Chondrocyte (in vitro differentiated cells): Measurements from ENCODE around the gene FEZF2. TPM values are rescaled to one million over a fixed set of nuclear protein-coding genes. Genes with fewer than 3 reads are reported as not detected.

Source experiments
- DNase-seq: peaks from one replicate; pipeline ENCODE4 v3.0.0; 2021; ENCODE audit warnings: mixed read lengths, low spot score
- H3K27ac Mint-ChIP-seq: one replicate; pipeline ENCODE4 v1.8.0; 2021; ENCODE audit warnings: mild to moderate bottlenecking, moderate library complexity, mixed read lengths; ENCODE audit not compliant: unreplicated experiment
- H3K27me3 Mint-ChIP-seq: 2 replicates; pipeline ENCODE4 v1.8.0; 2021; ENCODE audit warnings: low read depth, mixed read lengths
- H3K36me3 Mint-ChIP-seq: 2 replicates; pipeline ENCODE4 v1.8.0; 2021; ENCODE audit warnings: low read depth, mixed read lengths
- H3K4me1 Mint-ChIP-seq: 2 replicates; pipeline ENCODE4 v1.8.0; 2021; ENCODE audit warnings: low read depth, mild to moderate bottlenecking, mixed read lengths
- H3K4me3 Mint-ChIP-seq: one replicate; pipeline ENCODE4 v1.8.0; 2021; ENCODE audit warnings: mild to moderate bottlenecking, moderate library complexity, mixed read lengths; ENCODE audit not compliant: unreplicated experiment
- H3K9me3 Mint-ChIP-seq: 2 replicates; pipeline ENCODE4 v1.8.0; 2021; ENCODE audit warnings: low read depth, mixed read lengths
- CTCF ChIP-seq: fragments of 200-600 bp; sonication (generic); IDR thresholded peaks from 2 replicates; pipeline ENCODE4 v1.5.0; 2021; ENCODE audit warnings: antibody characterized with exemption, mild to moderate bottlenecking, moderate library complexity
- total RNA-seq: library from RNA; stranded (reverse); gene quantifications from 3 replicates; pipeline ENCODE4 v1.2.1, GENCODE V29; 2021

FEZF2 gene
- total RNA-seq, 1 donor from 2014 or later: not detected

- no peak overlapping the region for H3K27ac Mint-ChIP-seq
- H3K9me3 Mint-ChIP-seq: no peaks in the 10 kb centered on the region
- no peak for DNase-seq
- no peaks in the 10 kb centered on the region for H3K4me1 Mint-ChIP-seq
- peaks cover 62% of the 10 kb centered on the region for H3K27me3 Mint-ChIP-seq
- no peak overlapping the region for H3K4me3 Mint-ChIP-seq
- H3K36me3 Mint-ChIP-seq: no peaks in the 10 kb centered on the region
- TF ChIP-seq CTCF: no peak
Measured at GRCh38 chr3:62361824-62362223, 11.5 kb downstream of the FEZF2 start.

- H3K9me3 Mint-ChIP-seq: no peaks in the 10 kb centered on the region
Measured at GRCh38 chr3:62361261-62361660, 12.1 kb downstream of the FEZF2 start.

GRCh38 chr3:62359531-62359930, 13.8 kb downstream of the FEZF2 start:
- Mint-ChIP-seq H3K36me3 (no peaks in the 10 kb centered on the region), H3K27me3 (peaks cover 43% of the 10 kb centered on the region), H3K4me1 (no peaks in the 10 kb centered on the region), H3K27ac (no peak overlapping the region), H3K9me3 (no peaks in the 10 kb centered on the region), H3K4me3 (no peak overlapping the region)
- no peak for TF ChIP-seq CTCF
- DNase-seq: no peak

More at GRCh38 chr3:62361261-62361660, 12.1 kb downstream of the FEZF2 start:
- H3K36me3 Mint-ChIP-seq: no peaks in the 10 kb centered on the region
- H3K27me3 Mint-ChIP-seq: peaks cover 57% of the 10 kb centered on the region
- H3K4me1 Mint-ChIP-seq: no peaks in the 10 kb centered on the region
- H3K27ac Mint-ChIP-seq: no peak overlapping the region
- TF ChIP-seq CTCF: no peak
- H3K4me3 Mint-ChIP-seq: no peak overlapping the region
- DNase-seq: no peak

- Mint-ChIP-seq H3K4me1 (no peaks in the 10 kb centered on the region), H3K27ac (no peak overlapping the region), H3K27me3 (peaks cover 38% of the 10 kb centered on the region), H3K9me3 (no peaks in the 10 kb centered on the region), H3K36me3 (no peaks in the 10 kb centered on the region), H3K4me3 (no peak overlapping the region)
- DNase-seq: no peak
- no peak for TF ChIP-seq CTCF
Measured at GRCh38 chr3:62356356-62356755, 17.0 kb downstream of the FEZF2 start.

GRCh38 chr3:62355703-62356102, 17.6 kb downstream of the FEZF2 start:
- no peak for TF ChIP-seq CTCF
- H3K9me3 Mint-ChIP-seq: no peaks in the 10 kb centered on the region

More at GRCh38 chr3:62355703-62356102, 17.6 kb downstream of the FEZF2 start:
- Mint-ChIP-seq H3K27me3 (peaks cover 35% of the 10 kb centered on the region), H3K27ac (no peak overlapping the region), H3K4me3 (no peak overlapping the region), H3K36me3 (no peaks in the 10 kb centered on the region), H3K4me1 (no peaks in the 10 kb centered on the region)
- no peak for DNase-seq
